ENCODE results near the gene NDUFAF2.
"Not testable (repeated sequence)": the region's sequence is repeated elsewhere in the genome, so short reads cannot be mapped to it uniquely, and the experiment has no call there.

NDUFAF2 gene

DNA sequence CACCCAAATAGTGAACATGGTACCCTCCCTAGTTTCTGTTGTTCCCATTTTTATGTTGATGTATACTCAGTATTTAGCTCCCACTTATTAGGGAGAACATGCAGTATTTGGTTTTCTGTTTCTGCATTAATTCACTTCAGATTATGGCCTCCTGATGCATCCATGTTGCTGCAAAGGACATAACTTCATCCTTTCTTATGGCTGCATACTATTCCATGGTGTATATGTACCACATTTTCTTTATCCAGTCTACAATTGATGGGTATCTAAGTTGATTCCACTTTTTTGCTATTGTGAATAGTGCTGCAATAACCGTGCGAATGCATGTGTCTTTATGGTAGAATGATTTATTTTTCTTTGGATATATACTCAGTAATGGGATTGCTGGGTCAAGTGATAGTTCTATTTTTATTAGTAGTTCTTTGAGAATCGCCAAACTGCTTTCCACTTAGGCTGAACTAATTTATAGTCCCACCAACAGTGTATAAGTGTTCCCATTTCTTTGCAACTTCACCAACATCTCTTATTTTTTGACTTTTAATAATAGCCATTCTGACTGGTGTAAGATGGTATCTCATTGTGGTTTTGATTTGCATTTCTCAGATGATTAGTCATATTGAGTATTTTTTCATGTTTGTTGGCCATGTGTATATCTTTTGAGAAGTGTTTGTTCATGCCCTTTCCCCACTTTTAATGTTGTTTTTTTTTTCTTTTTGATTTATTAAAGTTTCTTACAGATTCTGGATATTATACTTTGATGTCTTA lies 137.7 kb downstream of the NDUFAF2 start:
- peak; percentile 1 to 48 for DNase-seq (ENCODE audit: low read depth in 2 of 2)
- no peak overlapping the region for H3K4me3 ChIP-seq (replicated peaks in 1 of 2; ENCODE audit: low read depth in 2 of 2, low read length in 2 of 2)
- TF ChIP-seq, protein P1, sequence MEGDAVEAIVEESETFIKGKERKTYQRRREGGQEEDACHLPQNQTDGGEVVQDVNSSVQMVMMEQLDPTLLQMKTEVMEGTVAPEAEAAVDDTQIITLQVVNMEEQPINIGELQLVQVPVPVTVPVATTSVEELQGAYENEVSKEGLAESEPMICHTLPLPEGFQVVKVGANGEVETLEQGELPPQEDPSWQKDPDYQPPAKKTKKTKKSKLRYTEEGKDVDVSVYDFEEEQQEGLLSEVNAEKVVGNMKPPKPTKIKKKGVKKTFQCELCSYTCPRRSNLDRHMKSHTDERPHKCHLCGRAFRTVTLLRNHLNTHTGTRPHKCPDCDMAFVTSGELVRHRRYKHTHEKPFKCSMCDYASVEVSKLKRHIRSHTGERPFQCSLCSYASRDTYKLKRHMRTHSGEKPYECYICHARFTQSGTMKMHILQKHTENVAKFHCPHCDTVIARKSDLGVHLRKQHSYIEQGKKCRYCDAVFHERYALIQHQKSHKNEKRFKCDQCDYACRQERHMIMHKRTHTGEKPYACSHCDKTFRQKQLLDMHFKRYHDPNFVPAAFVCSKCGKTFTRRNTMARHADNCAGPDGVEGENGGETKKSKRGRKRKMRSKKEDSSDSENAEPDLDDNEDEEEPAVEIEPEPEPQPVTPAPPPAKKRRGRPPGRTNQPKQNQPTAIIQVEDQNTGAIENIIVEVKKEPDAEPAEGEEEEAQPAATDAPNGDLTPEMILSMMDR (IDR thresholded peaks at IDR 0.05; ENCODE audit: low read depth, low read length): no peak

DNA sequence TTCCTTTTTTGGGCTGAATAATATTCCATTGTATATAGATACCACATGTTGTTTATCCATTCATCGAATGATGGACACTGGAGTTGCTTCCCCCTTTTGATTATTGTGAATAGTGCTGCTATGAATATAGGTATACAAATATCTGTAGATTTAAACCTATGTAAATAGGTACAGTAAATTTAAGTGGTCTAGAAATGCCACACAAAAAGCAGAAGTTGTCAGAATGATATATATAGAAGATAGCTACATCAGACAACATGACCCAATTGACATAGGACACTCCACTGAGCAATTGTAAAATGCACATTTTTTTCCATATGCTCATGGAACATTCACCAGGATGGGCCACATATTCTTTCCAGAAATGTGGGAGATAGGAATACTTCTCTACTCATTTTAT lies 139.7 kb downstream of the NDUFAF2 start:
- DNase-seq (ENCODE audit: low read depth in 2 of 2): no peak
- TF ChIP-seq, protein P1 (IDR thresholded peaks at IDR 0.05; ENCODE audit: low read depth, low read length): no peak
- no peak overlapping the region for H3K4me3 ChIP-seq (replicated peaks in 1 of 2; ENCODE audit: low read depth in 2 of 2, low read length in 2 of 2)

DNA sequence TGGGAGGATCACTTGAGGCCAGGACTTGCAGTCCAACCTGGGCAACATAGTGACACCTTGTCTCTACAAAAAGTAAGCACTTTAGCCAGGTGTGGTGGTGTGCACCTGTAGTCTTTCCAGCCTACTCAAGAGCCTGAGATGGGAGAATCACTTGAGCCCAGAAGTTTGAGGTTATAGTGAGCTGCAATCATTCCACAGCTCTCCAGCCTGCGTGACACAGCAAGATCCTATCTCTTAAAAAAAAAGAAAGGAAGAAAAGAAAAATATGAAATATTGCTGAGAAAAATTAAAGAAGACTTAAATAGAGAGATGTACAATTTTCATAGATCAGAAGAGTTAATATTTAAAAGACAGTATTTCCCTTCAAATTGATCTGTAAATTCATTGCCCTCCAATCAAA lies 140.9 kb downstream of the NDUFAF2 start:
- no peak for DNase-seq (ENCODE audit: low read depth in 2 of 2)
- no peak overlapping the region for H3K4me3 ChIP-seq (replicated peaks in 1 of 2; ENCODE audit: low read depth in 2 of 2, low read length in 2 of 2)
- TF ChIP-seq, protein P1 (IDR thresholded peaks at IDR 0.05; ENCODE audit: low read depth, low read length): no peak

DNA sequence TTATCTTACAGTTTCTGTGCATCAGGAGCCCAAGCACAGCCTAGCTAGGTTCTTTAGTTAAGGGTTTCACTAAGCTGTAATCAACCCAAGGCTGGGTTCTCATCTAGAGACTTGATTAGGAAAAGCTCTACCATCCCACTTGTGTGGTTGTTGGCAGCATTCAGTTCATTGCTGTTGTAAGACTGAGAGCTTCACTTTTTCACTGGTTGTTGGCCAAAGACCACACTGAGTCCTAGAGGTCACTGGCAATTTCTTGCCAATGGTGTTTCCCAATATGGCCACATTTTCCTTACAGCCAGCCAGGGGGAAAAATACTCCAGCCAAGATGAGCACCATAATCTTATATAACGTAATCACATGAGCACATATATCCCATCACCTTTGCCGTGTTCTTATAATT lies 142.9 kb downstream of the NDUFAF2 start:
- no peak overlapping the region for H3K4me3 ChIP-seq (replicated peaks in 1 of 2; ENCODE audit: low read depth in 2 of 2, low read length in 2 of 2)
- TF ChIP-seq, protein P1 (IDR thresholded peaks at IDR 0.05; ENCODE audit: low read depth, low read length): no peak
- peak; percentile 5 to 8 for DNase-seq (ENCODE audit: low read depth in 2 of 2)

DNA sequence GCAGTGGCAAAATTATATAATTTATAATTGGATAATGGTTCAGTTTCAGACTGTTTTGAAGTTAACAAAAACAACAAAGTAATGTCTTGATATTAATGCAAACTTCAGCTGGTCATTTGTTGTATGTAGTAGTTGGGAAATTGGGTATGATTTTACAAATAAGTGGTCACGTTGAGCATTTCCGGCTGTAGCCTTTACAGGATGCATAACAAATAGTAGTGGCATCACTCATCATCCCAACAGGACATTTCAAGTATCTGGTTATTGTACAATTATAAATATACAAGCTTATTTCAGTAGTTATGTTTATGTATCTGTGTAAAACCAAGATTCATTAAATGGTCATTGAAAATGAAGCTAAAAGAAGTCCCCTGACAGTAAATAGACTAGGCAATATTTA lies 144.3 kb downstream of the NDUFAF2 start:
- TF ChIP-seq, protein P1 (IDR thresholded peaks at IDR 0.05; ENCODE audit: low read depth, low read length): no peak
- H3K4me3 ChIP-seq (replicated peaks in 1 of 2; ENCODE audit: low read depth in 2 of 2, low read length in 2 of 2): no peak overlapping the region
- peak; percentile 6 to 74 for DNase-seq (ENCODE audit: low read depth in 2 of 2)

DNA sequence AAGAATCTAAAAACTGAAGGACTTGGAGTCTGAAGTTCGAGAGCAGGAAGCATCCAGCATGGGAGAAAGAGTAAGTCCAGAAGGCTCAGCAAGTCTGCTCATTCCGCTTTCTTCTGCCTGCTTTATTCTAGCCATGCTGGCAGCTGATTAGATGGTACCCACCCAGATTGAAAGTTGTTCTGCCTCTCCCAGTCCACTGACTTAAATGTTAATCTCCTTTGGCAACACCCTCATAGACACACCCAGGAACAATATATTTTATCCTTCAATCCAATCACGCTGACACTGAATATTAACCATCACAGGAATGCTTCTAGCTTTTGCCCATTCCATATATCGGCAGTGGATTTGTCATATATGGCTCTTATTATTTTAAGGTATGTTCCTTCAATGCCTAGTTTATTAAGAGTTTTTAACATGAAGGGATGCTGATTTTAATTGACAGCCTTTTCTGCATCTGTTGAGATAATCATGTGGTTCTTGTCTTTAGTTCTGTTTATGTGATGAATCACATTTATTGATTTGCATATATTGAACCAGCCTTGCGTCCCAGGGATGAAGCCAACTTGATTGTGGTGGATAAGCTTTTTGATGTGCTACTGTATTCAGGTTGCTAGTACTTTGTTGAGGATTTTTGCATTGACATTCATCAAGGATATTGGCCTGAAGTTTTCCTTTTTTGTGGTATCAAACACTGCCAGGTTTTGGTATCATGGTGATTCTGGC lies 148.2 kb downstream of the NDUFAF2 start:
- DNase-seq (ENCODE audit: low read depth in 2 of 2); H3K4me3 ChIP-seq (replicated peaks in 1 of 2; ENCODE audit: low read depth in 2 of 2, low read length in 2 of 2): not testable (repeated sequence)

DNA sequence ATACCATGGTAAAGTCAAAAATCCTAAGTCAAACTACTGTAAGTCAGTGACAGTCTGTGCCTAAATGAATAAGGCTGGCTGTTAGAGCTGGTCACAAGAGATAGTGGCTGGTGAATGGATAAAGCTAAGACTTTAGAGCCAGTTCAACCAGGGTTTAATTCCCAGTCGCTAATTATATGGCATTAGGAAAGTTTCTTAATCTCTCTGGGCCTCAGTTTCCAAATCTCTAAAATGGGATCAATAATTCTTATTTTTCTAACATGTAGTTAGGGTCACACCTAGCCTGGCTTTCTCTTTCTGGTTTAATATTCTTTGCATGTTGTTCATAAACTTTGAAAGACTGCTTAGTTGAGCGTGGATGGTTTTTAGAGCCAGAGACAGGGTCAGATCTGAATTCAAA lies 152.5 kb downstream of the NDUFAF2 start:
- no peak for DNase-seq (ENCODE audit: low read depth in 2 of 2)
- TF ChIP-seq, protein P1 (IDR thresholded peaks at IDR 0.05; ENCODE audit: low read depth, low read length): no peak

More for the DNA sequence above, 152.5 kb downstream of the NDUFAF2 start:
- no peak overlapping the region for H3K4me3 ChIP-seq (replicated peaks in 1 of 2; ENCODE audit: low read depth in 2 of 2, low read length in 2 of 2)
